Epithelial cell of proximal tubule (primary cell): Measurements from ENCODE around the gene ADCY7. TPM values are rescaled to one million over a fixed set of nuclear protein-coding genes. Genes with fewer than 3 reads are reported as not detected.

ENCODE experiments used
- DNase-seq: peaks from one replicate; pipeline ENCODE4 v3.0.0-alpha.2; 2011; ENCODE audit warnings: low read depth
- H3K4me3 ChIP-seq: 2 replicates; pipeline ENCODE4 v1.5.1; 2011; ENCODE audit warnings: low read depth, mild to moderate bottlenecking, low read length
- total RNA-seq: library from RNA; depleted of rRNA; stranded (reverse); fragments of >200 nt; gene quantifications from 2 replicates; pipeline ENCODE4 v1.2.3, GENCODE V29; 2015
- TF ChIP-seq, protein P1 (sequence below): conservative IDR thresholded peaks from 2 replicates; pipeline ENCODE4 v1.5.1; 2012; ENCODE audit warnings: low read depth, mild to moderate bottlenecking, low read length

ADCY7 gene
- total RNA-seq, 1 donor from 2014 or later, result 33.4 TPM

DNA sequence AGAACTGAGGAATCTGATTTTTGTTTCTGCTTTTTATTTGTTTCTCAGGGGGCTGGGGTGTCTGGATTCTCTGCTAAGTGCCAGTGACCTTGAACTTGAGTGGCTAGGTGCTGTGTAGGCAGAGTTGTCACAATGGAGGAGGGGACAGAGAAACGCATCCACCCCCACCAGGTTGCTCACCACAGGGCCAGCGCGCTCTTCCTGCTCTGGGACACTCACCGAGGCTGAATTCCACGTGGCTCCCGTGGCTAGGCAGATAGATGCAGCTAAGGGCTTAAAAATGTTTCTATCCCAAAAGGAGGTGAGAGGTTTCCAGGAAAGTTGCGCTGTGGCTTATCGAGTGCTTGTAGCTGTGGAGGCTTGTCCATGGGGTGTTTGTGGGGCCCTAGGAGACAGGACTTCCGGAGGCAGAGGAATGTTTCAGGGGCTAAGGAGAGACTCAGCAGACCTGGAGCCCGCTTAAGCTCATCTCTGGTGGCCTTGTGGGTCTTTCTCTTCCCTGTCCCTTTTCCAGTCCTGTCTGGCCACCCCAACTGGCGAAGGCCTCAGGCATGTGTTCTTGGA, 36.8 kb downstream of the ADCY7 start:
- TF ChIP-seq, protein P1, sequence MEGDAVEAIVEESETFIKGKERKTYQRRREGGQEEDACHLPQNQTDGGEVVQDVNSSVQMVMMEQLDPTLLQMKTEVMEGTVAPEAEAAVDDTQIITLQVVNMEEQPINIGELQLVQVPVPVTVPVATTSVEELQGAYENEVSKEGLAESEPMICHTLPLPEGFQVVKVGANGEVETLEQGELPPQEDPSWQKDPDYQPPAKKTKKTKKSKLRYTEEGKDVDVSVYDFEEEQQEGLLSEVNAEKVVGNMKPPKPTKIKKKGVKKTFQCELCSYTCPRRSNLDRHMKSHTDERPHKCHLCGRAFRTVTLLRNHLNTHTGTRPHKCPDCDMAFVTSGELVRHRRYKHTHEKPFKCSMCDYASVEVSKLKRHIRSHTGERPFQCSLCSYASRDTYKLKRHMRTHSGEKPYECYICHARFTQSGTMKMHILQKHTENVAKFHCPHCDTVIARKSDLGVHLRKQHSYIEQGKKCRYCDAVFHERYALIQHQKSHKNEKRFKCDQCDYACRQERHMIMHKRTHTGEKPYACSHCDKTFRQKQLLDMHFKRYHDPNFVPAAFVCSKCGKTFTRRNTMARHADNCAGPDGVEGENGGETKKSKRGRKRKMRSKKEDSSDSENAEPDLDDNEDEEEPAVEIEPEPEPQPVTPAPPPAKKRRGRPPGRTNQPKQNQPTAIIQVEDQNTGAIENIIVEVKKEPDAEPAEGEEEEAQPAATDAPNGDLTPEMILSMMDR, result no peak
- H3K4me3 ChIP-seq, result no peak overlapping the region
- no peak for DNase-seq

DNA sequence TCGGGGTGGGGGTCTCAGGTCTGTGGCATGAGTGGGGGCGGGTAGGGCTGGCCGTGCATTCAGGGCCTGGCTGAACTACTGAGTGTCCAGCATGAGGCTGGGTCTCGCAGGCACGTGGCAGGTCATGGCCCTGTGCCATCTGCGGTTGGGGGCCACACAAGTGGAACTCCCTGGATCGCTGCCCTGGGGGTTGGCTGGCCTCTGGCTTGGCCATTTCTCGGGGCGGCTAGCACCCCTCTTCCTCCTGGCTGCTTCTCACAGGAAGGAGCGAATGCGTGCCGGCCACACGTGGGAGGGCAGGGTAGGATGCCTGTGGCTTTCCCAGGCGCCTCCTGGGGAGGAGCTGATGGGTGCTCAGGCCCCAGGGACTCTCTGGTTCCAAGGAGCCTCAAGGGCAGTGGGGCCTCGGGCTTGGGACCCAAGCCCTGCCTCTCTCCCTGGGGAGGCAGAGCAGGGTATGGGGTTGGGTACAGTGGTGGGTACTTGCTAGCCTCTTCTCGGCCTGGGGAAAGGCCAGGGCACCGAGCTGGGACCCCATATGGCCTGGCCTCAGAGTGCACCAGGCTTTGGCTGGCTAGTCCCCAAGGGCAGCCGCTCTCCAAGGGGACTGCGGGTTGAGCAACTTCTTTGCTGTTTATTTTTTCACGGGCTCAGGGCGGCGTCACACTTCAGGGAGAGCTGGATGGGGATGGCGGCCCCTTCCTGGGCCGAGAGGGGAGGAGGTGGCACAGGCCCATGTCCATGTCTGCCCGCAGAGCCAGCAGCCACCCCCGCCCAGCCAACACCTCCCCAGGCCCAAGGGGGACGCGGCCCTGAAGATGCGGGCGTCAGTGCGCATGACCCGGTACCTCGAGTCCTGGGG, 37.5 kb downstream of the ADCY7 start:
- TF ChIP-seq, protein P1, result no peak
- no peak for DNase-seq
- H3K4me3 ChIP-seq, result no peak overlapping the region

DNA sequence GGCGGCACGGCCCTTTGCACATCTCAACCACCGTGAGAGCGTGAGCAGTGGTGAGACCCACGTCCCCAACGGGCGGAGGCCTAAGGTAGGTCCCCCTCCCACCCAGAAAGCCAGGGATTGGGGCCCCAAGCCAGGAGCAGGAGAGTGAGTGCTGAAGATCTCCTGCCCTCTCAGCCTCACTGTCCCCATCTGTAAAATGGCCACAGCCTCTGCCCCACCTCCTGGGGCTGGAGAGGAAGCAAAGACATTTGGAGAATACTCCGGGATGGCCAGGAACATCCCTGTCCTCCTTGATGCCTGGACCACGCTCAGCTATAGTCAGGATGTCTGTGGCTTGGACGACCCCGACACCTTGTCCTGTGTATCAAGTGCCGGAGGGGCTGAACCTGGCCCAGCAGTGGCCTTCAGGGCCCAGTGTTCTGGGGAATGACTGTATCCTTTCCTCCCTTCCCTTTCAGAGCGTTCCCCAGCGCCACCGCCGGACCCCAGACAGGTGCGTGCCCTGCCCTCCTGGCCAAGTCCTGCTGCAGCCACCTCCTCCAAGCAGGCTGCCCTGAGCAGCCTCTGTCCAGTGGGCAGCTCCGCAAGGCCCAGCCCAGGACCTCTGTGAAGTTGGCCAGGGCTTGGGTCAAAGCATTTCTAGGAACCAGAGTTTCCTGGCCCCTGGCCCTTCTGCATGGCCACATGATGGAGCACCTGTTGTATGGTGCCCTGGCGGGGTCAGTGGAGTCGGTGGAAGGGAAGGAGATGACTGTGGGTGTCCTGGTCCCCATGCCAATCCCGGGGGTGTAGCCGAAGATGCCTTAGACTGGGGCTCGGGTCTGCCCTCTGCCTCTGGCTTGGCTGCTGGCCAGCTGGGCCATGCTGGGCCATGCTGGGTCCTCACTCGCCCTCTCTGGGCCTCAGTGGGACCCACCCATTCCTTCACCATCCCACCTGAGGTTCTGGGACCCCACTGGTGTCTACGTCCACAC, 38.4 kb downstream of the ADCY7 start:
- no peak overlapping the region for H3K4me3 ChIP-seq
- no peak for DNase-seq

DNA sequence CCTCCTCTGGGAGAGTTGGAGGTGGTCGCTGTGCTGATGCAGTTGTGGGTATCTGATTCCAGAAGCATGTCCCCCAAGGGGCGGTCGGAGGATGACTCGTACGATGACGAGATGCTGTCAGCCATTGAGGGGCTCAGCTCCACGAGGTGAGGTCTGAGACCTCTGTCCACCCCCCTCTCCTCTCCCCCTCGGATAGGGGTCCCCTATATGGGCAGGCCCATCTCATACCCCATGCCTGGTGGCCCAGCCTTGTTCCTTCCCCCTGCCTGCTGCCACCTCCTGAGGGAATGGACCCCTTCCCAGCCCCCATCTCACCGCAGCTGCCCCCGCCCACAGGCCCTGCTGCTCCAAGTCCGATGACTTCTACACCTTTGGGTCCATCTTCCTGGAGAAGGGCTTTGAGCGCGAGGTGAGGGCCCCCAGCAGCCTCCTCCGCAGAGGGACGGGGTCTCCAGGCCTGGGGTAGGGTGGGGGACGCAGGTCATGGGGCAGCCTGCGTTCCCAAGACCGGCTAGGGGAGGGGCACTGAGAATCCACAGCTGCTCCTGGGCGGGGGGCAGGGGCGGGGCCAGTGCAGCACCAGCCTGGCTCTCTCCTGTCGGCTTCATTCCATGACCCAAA, 39.2 kb downstream of the ADCY7 start:
- H3K4me3 ChIP-seq, result no peak overlapping the region
- TF ChIP-seq, protein P1, result no peak
- DNase-seq, result no peak

More for the DNA sequence above, 38.4 kb downstream of the ADCY7 start:
- TF ChIP-seq, protein P1, result no peak

DNA sequence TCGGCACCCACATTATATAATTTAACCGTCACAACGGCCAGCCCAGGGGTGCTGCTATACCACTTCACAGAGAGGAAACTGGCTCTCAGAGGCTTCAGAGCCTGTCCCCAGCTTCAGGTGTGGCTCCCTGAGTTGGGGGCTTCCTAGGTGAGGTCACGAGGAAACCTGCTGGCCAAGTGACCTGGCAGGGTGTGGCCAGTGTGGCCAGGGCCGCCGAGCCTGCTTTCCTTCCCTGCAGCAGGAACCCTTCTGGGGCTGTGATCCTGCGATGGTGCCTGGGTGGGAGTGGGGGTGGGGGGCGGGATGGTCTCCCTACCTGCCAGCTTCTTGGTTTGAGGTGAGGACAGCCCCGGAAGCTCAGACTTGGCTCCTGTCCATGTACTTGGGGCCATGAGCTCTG, 39.9 kb downstream of the ADCY7 start:
- no peak overlapping the region for H3K4me3 ChIP-seq
- TF ChIP-seq, protein P1, result no peak
- DNase-seq, result no peak

DNA sequence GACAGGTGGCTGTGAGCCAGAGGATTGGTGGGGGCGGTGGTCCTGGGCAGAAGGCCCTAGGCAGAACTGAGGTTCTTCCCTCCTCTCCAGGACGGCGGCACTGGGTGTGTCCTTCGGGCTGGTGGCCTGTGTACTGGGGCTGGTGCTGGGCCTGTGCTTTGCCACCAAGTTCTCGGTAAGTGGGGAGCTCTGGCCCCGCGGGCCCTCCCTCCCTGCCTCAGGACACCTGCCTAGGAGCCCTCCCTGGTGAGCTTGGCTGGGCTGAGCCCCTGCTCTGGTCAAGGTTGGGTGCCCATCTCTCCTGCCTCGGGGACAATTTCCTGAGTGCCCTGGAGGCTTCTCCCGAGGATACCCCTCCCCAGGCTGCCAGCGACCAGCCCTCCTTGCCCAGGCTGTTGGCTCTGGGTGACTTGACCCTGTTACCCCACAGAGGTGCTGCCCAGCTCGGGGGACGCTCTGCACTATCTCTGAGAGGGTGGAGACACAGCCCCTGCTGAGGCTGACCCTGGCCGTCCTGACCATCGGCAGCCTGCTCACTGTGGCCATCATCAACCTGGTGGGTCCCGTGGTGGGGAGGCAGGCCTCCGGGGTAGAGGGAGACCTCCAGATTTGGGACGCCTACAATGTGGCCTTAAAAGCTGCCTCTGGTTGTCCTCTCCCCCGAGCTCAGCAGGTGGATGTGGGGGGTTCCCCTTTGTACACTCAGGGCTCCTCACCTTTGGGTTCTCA, 42.0 kb downstream of the ADCY7 start:
- TF ChIP-seq, protein P1, result no peak
- no peak for DNase-seq
- no peak overlapping the region for H3K4me3 ChIP-seq
